ENCODE measurements around the gene DIP2C.
"Not testable (repeated sequence)": the region's sequence is repeated elsewhere in the genome, so short reads cannot be mapped to it uniquely, and the experiment has no call there.

Gene DIP2C

DNA sequence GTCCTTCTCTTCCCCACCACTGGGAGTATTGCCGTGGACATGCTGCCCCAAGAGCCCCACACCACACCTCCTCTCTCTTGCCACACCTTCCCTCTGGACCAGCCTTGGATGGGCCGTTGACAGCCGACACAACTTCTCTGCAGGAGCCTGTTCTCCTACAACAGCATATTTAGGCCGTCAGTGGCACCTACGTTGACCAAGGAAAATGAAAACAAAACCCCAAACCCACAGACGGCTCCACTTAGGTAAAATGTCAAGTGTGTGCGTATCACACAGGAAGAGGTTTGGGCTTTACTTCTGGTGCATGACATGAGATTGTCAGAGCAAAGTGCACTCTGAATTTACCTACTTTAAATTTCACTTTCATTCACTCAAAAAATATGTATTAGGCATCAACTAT lies 307.7 kb downstream of the DIP2C start:
- DNase-seq = peak; percentile 25

GRCh38 chr10:381346-381745 lies 308.1 kb downstream of the DIP2C start:
- no peak for DNase-seq

- DNase-seq = no peak
Observed at GRCh38 chr10:380313-380940, 309.0 kb downstream of the DIP2C start.

DNA sequence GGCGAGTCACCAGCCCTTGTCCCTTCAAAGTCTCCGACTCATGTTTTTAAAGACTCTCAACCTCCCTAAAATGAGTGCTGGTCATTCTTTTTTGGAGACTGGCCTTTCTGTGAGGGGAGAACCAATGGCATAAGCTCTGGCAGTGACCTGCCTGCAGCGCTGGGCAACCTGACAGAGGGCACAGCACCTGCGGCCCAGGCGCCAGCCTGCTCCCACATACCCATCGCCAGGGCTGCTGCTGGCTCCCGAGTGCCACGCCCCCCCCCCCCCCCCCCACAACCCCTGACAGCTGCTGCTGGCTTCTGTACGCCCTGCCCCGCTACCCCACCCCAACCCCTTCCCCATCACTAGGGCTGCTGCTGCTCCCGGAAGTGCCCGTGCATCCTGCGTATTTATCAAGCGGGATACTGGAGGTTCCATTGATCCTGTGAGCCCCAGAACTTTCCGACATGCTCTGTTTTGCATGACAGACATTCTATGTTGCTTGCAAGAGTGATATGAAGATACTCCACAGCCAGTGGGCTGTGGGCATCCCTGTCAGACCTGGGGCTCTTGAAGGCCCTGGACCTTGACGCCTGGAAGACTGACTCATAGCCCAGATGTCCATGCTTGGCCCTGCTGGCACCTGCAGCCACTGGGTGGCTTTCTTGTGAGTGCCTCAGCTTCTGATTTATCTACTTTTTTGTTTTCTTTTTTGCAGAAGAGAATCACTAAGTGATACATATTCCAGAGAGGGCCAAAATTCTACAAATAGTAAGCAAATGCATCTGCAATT lies 310.4 kb downstream of the DIP2C start:
- DNase-seq = no peak

DNA sequence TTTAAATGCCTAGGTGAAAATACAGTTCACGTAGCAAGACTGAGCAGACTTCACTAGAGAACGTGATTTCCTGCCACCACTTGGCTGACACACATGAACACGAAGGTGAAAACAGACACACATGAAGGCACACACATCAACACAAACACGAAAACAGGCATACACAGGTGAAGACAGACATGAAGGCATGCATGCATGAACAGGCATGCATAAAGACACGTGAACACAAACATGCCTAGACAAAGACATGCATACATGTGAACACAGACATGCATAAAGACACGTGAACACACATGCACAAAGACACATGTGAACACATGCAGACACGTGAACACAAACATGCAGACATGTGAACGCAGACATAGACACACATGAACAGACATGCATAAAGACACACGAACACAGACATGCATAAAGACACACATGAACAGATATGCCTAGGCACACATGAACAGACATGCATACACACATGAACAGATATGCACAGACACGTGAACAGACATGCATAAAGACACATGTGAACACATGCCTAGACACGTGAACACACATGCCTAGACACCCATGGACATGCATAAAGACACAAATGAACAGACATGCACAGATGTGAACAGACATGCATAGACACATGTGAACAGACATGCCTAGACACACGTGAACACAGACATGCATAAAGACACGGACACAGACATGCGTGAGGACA lies 311.1 kb downstream of the DIP2C start:
- DNase-seq = no peak

DNA sequence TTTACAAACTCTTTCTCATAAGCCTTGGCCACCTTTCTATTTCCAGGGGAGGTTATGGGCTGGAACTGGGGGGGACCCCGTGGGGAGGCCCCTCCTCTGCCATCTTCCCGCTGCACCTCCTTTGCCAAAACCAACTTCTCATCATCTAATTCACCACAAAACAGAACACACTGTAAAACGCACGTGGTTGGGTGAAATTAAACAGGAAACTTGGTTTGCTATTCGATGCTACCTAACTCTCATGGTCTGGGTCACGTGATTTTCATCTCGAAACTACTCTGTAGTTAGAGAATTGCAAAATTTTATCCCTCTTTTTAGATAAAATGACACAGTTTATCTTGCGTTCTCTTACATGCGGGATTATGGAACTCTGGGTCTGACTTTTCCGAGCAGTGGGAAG lies 312.2 kb downstream of the DIP2C start:
- DNase-seq = no peak

DNA sequence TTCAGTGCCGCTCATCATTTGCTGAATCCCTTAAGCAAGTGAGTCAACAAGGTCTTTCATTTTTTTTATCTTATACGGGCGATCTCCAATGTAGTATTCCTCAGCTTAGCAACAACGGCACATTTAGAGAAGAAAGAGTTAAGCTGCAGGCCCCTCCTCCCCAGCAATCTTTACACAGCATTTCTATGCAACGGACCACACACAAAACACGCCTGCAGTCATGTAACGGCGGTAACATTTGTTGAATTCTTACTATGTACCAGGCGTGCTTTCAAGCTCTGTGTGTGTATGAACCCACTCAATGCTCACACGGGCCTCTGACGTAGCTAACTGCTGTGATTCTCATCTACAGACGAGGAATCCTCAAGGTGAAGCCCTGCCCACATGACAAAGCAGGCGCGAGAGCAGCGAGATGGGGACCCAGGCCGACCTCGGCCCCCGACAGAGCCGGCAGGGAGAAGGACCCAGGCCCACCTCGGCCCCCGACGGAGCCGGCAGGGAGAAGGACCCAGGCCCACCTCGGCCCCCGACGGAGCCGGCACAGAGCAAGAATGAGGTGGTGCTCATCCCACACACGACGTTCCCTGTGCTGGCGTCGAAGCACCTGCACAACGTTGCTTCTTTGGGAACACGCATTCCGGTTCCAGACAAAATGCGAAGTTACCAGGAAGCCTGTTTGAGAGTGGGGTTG lies 313.5 kb downstream of the DIP2C start:
- DNase-seq = no peak

DNA sequence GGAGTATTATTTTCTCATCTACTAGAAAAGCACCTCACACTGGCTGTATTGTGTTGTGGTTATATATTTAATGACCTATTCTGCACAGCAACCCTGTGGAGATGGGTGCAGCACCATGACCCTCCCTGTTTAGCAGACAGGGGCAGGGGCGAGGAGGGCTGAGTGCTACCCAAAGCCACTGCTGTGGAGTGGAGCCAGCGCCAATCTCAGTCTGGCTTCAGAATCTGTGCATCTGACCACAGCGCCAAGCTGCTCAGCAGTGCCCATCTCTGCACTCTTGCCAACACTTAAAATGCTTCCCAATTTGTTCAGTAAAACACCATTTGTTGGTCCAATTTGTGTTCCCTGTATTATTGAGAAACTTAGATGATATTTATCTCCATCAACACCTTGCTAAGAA lies 315.1 kb downstream of the DIP2C start:
- DNase-seq = no peak

DNA sequence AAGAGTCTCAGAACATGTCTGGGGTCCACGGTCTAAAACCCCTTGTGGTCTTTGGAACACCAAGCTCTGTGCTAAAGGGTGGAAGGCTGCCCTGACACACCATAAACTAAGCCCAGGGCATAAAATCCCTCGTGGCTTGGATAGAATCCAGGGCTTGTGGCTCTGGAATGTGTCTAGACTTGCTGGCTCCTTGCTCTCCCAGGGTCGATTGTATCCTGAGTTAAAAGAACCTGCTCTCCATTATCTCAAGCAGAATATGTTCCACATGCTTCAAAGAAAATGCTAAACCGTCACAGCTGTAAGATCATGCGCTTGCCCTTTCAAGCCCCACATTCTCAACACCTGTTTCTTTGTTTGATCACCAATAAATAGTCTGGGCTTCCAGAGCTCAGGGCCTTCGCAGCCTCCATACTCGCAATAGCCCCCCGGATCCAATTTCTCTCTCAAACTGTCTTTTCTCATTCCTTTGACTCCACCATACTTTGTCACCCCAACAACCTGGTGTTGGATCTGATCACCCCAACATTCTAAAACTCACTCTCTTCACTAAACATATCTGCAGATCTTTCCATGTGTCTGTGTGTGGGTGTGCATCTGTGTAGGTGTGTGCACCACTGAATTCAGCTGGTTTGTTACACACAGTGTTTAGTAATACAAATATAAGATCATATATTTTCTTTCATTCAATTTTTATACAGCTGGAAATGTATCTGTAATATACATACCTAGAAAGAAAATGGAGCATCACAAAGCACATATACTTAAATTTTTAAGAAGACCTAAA lies 315.8 kb downstream of the DIP2C start:
- DNase-seq = no peak

DNA sequence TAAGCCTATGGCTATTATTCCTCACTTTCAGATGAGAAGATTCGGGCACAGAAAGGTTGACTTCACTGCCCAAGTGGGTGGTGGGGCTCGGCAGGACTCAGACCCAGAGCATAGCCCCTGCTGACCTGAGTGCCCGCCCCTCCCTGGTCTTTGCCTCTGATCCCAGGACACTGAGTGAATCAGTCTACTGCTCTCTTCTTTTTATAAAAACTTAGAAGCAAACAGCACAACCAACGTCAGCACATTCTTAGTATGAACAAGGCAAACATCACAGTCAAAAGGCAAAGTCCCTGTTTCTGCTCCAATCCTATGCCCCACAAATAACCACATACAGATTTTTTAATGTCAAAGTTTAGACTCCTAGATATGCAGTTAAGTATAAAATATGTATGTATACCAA lies 316.5 kb downstream of the DIP2C start:
- DNase-seq = no peak

DNA sequence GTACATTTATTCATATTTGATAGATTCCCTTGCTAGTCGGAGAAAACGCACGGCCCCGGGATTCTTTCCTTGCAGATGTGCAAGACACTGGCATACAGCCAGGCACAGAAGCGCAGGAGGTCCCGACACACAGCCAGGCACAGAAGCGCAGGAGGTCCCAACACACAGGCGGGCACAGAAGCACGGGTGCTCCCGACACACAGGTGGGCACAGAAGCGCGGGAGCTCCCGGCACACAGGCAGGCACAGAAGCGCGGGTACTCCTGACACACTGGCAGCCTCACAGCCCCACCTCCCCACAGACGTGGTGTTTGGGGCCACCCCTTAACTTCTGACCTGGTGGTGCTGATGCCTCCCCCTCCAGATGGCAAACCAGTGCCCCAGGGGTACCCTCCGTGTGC lies 316.9 kb downstream of the DIP2C start:
- DNase-seq = no peak

GRCh38 chr10:371515-371914 lies 318.0 kb downstream of the DIP2C start:
- no peak for DNase-seq

GRCh38 chr10:370449-370825 lies 319.0 kb downstream of the DIP2C start:
- DNase-seq = no peak

DNA sequence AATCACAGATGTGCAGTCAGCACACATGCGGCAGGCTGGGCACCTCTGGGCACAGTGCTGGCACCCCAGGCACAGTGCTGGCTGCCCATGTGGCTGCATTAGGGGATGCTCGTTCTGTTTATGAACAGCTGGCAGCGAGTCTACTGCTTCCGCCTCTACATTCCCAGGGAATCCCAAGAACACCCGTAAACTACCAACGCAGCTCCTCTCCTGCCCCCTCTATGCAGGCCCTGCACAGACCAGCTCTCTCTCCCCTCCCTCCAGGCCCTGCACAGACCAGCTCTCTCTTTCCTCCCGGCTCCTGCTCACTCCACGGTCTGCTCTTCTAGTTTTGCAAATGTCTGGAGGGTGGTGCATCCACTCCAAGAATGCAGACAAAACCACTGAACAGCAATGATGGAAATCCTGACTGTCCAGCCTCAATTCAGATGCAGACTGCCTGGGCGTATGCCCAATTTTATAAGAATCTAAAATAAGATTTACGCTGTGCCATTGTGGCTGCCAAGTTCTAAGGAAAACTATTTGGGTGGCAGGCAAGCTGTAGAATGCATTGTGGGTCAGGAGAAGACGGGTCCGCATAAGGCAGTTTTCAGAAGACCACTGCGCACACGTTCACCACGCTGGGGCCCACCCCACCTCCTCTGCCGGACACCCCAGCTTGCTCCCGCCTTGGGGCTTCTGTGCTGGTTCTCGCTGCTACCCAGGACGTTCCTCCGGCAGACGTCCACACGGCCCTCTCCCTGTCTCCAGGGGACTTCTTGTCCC lies 319.6 kb downstream of the DIP2C start:
- DNase-seq = no peak

GRCh38 chr10:369221-369683 lies 320.2 kb downstream of the DIP2C start:
- no peak for DNase-seq

DNA sequence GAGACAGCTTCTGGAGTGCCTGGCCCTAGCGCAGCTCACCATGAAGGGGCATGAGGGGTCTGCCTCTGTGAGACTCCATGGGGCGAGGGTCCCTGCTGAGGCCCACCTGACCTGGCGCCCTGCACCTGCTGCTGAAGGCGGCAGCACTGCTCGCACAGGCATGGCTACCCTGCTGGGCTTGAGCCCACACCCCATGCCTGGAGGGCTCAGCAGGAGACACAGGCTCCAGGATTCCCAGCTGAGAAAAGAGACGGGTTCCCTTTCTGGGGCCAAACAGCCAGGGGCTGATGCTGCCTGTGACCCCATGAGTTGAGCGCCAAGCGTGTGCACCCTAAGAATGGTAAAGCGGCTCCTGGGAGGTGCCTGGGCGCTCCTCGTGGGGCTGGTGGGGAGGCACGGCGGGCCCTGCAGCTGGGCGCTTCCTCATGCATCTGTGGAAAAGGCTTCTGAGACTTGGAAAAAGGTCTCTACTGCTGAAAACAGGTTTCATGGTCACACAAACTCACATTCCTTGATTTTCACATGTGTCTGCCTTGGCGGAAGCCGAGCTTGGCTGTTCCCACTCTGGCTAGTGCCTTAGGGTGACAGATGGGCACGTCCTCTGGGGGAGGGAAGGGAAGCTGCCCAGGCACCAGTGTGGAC lies 320.8 kb downstream of the DIP2C start:
- DNase-seq = no peak

GRCh38 chr10:368107-368506 lies 321.4 kb downstream of the DIP2C start:
- DNase-seq = not testable (repeated sequence)

GRCh38 chr10:367636-368035 lies 321.8 kb downstream of the DIP2C start:
- DNase-seq = no peak

- no peak for DNase-seq
Observed at GRCh38 chr10:366186-366585, 323.3 kb downstream of the DIP2C start.

DNA sequence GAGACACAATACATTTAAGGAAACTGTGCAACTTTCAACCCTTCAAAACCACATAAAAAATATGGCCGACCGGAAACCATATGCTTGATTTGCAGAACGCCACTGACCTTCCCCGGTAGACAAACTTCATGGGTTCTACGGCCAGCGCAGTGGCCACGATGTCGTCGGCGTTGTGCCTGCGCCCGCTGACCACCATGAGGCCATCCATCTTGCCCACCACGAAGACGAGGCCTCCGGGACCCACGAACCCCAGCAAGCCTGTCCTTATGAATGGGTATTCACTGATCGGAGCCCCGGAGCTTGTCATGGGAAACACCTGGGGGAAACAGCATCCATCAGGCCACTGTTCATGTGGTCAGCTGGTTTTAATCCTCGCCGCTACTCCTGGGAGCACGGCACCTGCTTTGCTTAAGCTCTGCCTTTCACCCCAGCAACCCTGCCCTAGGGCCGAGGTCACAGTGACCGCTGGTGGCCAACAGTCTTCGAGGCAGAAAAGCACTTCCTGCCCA lies 325.1 kb downstream of the DIP2C start:
- DNase-seq = no peak

DNA sequence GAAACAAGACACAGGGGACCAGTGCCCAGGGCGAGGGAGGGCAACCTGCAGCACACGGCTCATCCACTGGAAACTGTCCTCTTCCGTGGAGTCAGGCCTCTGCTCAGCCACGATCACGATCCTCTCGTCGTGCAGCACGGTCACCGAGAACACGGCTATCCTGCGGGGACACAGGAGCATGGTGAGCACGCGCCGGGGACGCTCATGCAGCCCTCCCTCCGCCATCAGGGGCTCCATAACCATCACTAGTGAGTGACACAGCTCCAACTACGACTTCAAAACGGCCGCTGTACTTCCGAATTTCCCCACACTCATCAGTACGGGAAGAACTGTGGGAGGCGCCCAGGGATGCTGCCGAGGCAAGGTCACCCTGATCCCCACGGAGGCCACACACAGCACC lies 326.3 kb downstream of the DIP2C start:
- no peak for DNase-seq

Measured in central memory CD4-positive, alpha-beta T cell (primary cell).